GM18858 (cell line): ENCODE data around the gene THAP2.
A peak's percentile ranks its signal among the peaks of the same experiment; 100 is the strongest.

ENCODE experiments used
- ATAC-seq: cut with Tn5 transposase; IDR thresholded peaks from one replicate; pipeline ENCODE4 v1.9.1; 2021; ENCODE audit not compliant: unreplicated experiment

THAP2 gene

GRCh38 chr12:71663561-71664410, at the start of gene THAP2, which contains the start of gene ZFC3H1:
Gene THAP2 (plus strand): TSS chr12:71664301. CDS start chr12:71664510, 209 bp downstream.
Gene ZFC3H1 (minus strand): TSS chr12:71663848. CDS start chr12:71663610, 238 bp downstream.
- peak; percentile 89 for ATAC-seq

GRCh38 chr12:71621938-71622337, 42.2 kb upstream of the THAP2 start:
- ATAC-seq: no peak

GRCh38 chr12:71625476-71625875, 38.6 kb upstream of the THAP2 start:
- no peak for ATAC-seq

- ATAC-seq: peak; percentile 64
Observed at GRCh38 chr12:71626098-71626497, 38.0 kb upstream of the THAP2 start.

GRCh38 chr12:71626768-71627167, 37.3 kb upstream of the THAP2 start:
- no peak for ATAC-seq

GRCh38 chr12:71627438-71628002, 36.6 kb upstream of the THAP2 start:
- no peak for ATAC-seq

GRCh38 chr12:71636704-71637115, 27.4 kb upstream of the THAP2 start:
- peak; percentile 67 for ATAC-seq

GRCh38 chr12:71638499-71638898, 25.6 kb upstream of the THAP2 start:
- ATAC-seq: no peak

- no peak for ATAC-seq
Observed at GRCh38 chr12:71639341-71639760, 24.8 kb upstream of the THAP2 start.

- ATAC-seq: no peak
Observed at GRCh38 chr12:71640316-71640715, 23.8 kb upstream of the THAP2 start.

- no peak for ATAC-seq
Observed at GRCh38 chr12:71641390-71641789, 22.7 kb upstream of the THAP2 start.

GRCh38 chr12:71642264-71642663, 21.8 kb upstream of the THAP2 start:
- ATAC-seq: peak; percentile 57

- ATAC-seq: no peak
Observed at GRCh38 chr12:71645268-71645667, 18.8 kb upstream of the THAP2 start.

- no peak for ATAC-seq
Observed at GRCh38 chr12:71646512-71646911, 17.6 kb upstream of the THAP2 start.

GRCh38 chr12:71648537-71648936, 15.6 kb upstream of the THAP2 start:
- ATAC-seq: no peak

GRCh38 chr12:71649401-71649800, 14.7 kb upstream of the THAP2 start:
- no peak for ATAC-seq

GRCh38 chr12:71652656-71653055, 11.4 kb upstream of the THAP2 start:
- no peak for ATAC-seq

GRCh38 chr12:71653137-71653536, 11.0 kb upstream of the THAP2 start:
- ATAC-seq: no peak

GRCh38 chr12:71654200-71654599, 9.9 kb upstream of the THAP2 start:
- ATAC-seq: no peak

GRCh38 chr12:71655495-71655894, 8.6 kb upstream of the THAP2 start:
- no peak for ATAC-seq

- ATAC-seq: no peak
Observed at GRCh38 chr12:71655907-71656306, 8.2 kb upstream of the THAP2 start.

- no peak for ATAC-seq
Observed at GRCh38 chr12:71656740-71657139, 7.4 kb upstream of the THAP2 start.
